SK-N-DZ (cell line): ENCODE data around the gene WDR73.
A peak's percentile ranks its signal among the peaks of the same experiment; 100 is the strongest.

Experiments
- DNase-seq: peaks from one replicate; pipeline ENCODE4 v3.0.0-alpha.2; 2015; ENCODE audit warnings: low spot score

Gene WDR73

DNA sequence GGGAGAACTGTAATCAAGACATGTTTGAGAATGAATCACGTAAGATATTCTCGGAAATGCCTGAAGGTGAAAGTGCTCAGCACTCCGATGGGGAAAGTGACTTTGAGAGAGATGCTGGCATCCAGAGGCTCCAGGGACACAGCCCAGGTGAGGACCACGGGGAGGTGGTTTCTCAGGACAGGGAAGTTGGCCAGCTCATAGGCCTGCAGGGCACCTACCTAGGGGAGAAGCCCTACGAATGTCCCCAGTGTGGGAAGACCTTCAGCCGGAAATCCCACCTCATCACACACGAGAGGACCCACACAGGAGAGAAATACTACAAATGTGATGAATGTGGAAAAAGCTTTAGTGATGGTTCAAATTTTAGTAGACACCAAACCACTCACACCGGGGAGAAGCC, 33.5 kb downstream of the WDR73 start:
- DNase-seq, result no peak

DNA sequence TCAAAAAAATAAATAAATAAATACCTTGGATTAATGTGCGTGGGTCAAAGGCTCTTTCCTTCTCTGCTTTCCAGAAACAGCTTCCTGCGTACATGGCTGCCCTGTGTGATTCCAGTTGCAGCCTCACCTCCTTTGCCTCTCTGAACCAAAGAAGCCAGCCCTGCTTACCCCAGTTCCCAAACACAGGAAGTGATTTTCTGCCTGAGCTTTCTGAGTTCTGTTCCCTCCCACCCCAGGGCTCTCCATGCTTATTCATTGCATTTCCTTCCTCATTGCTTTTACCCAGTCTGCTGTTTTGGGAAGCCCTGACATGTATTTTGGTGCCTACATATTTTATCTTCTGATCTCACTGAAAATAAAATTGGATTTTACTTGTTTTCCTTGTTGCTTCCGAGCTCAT, 37.8 kb downstream of the WDR73 start:
- DNase-seq, result no peak

DNA sequence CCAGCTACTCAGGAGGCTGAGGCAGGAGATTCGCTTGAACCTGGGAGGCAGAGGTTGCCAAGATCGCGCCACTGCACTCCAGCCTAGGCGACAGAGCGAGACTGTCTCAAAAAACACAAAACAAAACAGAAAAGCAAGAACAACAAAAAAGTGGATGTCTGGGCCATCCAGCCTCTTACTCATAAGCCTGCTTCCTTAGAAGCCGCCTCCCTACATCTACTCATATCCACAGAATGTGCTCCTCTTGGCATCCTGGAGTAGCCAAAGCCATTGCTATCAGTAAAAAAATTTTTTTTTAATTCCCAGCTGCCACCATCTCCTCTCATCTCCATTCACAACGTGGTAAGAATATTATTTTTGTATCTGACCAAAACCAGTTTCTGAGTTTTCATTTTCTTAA, 42.5 kb downstream of the WDR73 start:
- DNase-seq, result no peak

DNA sequence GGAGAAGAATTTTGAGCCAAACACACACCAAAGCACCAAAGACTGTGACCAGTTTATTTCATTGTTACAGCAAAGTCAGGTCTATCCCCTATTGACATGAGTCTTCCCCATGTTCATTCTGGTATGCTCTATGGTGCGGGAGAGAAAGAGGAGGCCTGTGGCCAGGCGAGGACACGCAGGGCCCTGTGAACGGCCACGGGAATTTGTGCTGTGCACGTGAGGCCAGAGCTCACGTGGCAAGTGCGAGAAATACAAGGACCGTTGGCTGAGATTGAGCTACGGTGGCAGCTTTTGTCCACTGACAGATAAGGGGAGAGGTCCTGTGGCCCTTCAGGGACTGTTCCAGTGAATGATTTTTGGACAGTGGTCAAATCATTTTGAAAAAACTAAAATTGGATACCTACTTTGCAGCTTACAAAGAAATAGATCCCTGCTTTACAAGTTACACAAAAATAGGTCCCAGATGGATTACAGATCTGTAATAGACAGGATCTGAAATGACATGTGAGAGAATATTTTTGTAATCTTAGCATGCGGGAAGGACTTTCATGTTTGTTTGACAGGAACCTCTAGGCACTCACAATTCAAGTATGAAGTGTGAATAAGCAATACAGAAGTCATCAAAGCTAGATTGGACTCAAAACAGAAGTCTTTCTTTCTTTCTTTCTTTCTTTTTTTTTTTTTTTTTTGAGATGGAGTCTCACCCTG, 44.1 kb downstream of the WDR73 start:
- no peak for DNase-seq

DNA sequence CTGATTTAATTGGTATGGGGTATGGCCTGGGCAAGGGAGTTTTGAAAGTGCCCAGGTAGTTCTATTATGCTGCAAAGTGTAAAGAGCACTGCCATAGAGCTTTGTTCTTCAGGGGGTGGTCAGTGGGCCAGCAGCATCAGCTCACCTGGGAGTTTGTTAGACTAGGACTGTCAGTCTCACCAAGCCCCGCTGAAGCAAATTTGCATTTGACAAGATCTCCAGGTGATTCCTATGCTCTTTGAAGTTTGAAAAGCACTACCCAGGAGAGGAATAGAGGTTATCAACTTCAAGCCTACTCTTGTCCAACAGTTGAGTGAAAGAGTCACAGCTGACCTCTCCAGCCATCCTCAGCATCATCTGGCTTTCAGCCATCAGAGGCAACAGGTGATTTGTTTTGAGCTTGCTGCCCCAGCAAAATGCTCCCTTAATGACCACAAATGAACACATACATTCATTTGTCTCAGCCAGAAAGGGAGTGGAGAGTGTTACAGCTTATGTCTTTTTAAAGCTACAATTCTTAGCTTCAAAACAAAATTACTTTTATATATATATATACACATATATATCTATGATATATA, 45.3 kb downstream of the WDR73 start:
- DNase-seq, result no peak

DNA sequence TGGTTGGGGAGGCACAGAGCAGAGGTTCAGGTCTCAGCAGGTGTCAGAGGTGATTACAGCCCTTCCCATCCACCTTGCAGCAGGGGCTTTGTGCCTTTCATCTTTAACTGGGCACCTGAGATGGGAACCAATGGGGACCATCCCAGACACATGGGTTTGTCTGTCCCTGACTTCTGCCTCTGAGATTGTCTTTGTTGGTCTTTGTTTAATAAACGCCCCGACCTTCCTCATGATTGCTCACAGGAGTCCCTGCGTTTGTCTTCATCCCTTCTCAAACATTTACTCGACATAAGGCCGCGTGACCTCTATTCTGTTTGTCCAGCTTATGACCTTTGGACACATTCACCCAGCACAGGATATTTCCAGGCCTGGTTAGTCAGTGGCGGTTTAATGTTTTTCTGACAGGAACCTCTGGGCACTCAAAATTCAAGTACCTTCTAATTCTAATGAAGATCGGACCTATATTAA, 47.4 kb downstream of the WDR73 start:
- no peak for DNase-seq

DNA sequence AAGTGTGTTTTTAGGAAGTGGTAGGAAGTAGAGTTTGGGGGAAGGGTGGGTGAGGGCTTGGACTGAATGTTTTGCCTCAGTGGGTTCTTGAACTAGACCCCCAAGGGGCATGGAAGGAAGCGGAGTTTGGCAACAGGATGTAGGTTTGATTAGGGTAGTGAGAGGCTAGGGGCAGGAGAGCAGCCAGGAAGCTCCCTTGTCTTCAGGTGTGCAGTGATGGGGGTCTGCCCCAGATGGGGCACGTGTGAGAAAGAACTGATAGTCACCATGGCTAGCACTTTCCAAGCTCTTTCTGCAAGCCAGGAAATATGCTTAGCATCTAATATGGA, 48.6 kb downstream of the WDR73 start:
- no peak for DNase-seq

DNA sequence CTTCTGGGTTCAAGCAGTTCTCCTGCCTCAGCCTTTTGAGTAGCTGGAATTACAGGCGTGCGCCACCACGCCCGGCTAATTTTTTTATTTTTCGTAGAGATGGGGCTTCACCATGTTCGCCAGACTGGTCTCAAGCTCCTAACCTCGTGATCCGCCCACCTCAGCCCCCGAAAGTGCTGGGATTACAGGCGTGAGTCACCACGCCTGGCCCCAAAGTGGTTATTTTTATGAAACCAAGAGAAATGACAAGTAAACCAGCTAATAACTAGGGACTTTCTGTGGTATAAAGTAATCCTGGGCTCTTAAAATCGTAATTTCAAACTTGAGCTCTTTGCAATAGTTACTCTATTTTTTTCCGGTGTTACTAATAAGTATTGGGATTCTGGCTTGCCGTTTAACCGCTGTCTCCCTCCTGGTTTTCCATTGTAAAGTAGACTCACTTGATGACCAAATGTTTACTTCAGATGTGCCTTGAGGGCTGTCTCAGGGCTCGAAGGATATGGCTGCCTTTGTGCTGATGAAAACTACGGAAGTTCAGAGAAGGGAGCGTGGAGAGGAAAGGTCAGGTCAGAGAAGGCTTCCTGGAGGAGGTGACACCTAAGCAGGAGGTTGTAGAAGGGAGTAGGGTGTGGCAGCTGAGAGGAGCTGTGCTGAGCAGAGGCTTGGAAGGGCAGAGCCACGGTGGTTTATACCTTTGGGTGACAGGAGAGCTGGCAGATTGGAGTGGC, 49.1 kb downstream of the WDR73 start:
- no peak for DNase-seq

DNA sequence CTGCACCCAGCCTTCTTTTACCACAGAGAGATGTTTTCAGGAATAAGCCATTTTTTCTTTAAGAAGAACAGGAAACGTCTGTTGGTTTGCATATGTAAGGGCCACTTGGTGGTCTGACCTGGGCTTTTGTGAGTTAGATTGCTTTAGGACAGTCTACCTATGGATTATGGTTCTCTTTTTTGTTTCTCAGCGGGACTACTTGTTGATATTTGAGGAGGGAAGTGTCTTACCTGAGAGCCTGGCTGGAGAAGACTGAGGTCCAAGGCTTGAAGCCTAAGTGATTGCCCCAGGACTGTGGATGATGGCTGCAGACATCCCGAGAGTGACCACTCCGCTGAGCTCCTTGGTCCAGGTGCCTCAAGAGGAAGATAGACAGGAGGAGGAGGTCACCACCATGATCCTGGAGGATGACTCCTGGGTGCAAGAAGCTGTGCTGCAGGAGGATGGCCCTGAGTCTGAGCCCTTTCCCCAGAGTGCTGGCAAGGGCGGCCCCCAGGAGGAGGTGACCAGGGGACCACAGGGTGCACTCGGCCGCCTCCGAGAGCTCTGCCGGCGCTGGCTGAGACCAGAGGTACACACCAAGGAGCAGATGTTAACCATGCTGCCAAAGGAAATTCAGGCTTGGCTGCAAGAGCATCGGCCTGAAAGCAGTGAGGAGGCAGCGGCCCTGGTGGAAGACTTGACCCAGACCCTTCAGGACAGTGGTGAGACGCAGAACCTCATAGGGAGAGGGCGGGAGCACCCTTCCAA, 50.3 kb downstream of the WDR73 start:
- DNase-seq, result no peak

DNA sequence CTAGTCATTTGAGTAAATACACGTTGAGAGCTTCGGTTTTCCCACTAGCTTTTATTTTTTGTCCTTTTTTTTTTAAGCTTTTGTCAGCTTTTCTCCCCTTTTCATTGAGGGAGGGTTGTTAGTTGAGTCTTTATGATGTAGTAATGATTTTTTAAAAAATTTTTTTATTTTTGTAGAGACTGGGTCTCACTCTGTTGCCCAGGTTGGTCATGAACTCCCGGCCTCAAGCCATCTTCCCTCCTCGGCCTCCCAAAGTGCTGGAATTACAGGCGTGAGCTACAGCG, 52.6 kb downstream of the WDR73 start:
- no peak for DNase-seq

DNA sequence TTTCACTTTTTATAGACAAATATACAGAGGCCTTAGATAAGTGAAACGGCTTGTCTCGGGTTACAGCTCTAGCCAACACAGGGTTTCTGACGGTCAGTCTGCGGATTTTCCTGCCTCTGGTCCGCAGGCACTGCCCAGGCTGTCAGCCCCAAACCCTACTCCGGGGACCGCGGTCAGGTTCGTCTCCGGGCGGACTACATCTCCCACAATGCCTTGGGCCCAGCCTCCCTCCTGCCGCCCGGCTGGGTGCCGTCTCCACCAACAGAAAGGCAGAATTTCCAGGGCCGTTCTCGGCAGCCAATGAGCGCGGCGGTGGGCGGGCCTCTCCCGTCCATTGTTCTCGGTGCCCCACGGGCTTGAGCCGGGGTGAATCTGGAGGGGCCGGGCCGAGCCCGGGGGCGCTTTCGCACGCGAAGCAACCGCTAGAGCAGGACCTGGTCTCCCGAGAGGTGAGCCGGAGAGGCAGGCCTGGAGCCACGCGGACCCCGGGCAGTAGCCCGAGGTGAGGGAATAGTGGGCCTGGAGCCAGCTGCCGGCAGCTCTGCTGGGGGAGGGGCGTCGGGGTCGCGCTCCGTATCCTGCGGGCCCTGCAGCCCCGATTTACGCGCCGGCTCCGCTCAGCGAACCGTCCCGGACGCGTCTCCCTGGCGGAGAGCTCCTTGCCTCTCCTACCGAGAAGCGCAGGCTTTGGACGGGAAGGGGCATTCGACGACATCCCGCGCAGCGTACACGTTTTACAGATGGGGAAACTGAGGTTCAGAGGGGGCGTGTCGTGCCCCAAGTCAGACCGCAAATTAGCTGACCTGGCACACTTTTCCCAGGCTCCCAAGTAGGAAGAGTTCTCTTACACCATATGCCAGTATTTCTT, 53.2 kb downstream of the WDR73 start, which contains the start of gene ZSCAN2:
TSS of gene ZSCAN2 (plus strand) at position 323 of the 868 bp plus-strand sequence. CDS start 2,919 bp downstream, outside the sequence.
- DNase-seq, result peak; percentile 96

DNA sequence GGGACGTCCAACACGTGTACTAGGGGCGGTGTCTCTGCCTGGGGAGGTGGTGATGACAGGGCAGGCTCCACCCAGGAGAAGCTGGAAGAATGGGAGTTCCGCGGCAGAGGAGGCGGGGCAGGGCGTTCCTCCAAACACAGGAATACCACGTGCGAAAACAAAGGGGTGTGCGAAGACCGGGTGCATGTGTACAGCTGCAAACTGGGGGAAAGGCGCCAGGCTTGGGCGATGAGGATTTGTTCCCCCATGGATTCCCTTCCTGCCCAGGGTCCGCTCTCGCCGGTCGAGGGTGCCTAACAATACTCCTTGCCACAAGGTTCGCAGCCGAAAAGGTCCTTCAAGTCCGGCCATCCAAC, 53.8 kb downstream of the WDR73 start:
- DNase-seq, result peak; percentile 77

DNA sequence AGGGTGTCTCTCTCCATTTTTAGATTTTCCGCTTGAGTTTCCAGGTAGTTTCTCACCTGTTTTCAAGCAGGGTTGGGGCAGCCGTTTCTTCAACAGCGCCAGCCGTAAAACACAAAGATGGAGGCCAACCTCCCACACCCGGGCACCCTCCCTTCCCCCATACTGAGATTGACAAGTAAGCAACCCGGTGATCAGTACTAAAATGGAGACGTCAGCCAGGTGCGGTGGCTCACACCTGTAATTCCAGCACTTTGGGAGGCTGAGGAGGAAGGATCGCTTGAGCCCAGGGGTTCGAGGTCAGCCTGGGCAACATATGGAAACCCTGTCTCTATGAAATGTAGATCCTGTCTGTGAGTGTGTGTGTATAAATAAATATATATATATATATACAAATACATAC, 54.2 kb downstream of the WDR73 start:
- DNase-seq, result no peak

DNA sequence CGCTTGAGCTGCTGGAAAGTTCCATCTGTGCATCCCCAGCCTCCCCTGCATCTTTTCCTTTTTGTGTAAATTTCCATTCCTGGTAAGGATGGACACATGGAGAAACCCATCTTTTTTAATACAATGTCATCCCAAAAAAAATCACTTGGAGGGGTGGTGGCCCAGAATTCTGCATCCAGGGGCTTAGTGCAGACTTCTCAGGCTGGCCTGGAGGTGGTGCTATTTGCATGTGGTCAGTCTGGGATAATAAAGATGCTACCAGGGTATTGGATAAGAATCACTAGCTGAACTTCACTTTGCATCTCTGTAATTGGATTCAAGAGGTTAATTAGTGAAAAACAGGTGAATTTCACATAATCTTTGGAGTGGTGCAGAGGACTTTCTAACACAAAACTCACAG, 55.1 kb downstream of the WDR73 start:
- DNase-seq, result peak; percentile 68

DNA sequence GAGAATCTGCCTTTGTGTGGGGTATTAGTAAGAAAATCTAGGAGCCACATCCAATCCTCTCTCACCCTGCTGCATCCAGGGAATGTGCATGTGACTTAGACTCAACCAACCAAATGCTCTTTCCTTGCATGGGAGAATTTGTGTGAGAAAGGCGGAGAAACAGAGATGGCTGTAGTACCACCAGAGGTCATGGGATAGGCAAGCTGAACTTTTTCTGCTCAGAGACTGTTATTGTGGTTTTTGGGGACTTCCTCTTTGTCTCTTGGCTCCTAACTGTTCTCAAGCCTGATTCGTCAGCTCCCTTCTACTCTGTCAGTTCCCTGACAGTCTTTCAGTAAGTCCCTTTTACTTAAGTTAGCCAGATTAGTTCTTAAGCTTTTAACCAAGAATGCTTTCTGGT, 55.8 kb downstream of the WDR73 start:
- no peak for DNase-seq

DNA sequence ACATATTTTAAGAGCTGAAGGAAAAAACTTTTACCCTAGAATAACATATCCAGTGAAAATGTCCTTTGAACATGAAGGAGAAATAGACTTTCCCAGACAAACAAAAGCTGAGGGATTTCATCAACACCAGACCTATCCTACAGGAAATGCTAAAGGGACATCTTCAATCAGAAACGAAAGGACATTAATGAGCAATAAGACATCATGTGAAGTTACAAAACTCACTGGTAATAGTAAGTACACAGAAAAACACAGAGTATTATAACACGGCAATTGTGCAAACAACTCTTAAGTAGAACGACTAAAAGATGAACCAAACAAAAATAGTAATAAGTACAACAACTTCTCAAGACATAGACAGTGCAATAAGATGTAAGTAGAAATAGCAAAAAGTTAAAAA, 56.8 kb downstream of the WDR73 start:
- DNase-seq, result no peak

DNA sequence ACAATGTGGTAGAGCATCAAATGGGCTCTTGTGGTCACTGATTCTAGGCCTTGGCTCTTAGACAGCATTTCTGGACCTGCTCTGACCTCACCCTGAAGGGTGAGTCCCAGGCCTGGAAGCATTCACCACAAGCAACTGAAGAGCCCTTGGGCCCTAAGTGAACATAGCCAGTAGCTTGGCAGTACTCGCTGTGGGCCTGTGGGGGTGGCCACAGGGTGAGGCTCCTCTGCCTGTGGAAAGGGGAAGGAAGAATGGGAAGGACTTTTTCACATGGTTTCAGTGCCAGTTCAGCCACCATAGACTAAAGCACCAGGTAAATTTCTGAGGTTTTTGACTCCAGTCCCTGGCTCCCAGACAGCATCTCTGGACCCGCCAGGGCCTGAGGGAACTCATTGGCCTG, 58.4 kb downstream of the WDR73 start:
- DNase-seq, result no peak

DNA sequence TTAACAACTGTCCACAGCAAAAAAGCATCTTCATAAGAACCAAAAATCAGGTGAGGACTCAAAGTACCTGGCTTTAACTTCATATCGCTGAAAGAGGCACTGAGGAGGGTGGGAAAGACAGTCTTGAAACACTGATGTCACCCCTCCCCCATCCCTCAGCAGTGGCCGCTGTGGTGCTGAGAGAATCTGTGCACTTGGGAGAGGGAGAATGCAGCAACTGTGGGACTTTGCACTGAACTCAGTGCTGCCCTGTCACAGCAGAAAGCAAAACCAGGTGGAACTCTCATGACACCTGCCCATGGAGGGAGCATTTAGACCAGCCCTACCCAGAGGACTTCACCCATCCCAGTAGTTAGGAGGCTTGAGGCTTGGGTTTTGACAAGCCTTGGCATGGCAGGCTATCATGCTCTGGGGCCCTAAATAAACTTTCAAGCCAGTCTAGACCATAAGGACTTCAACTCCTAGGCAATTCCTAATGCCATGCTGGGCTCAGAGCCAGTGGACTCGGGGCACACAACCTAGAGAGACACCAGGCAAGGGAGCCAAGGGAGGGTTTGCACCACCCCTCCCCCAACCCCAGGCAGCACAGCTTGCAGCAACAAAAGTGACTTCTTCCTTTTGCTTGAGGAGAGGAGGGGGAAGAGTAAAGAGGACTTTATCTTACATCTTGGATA, 59.3 kb downstream of the WDR73 start:
- DNase-seq, result no peak

DNA sequence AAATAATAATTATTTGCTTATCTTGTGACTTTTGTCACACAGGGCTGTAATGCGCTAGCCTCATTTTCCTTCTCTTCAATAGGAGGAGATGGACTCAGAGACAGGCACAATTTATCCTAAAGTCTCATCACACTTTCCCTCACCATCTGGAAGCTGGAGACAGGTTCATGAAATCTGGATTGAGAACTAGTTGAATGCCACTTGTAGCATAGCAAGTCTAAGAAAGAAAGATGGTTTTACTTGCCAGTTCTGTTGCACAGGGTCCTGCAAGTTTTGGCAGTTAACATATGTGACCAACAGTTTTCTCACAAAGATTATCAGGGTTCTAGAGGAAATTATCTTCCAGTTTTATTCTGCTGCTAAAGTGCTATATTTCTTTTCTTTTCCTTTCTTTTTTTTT, 62.3 kb downstream of the WDR73 start:
- DNase-seq, result no peak

DNA sequence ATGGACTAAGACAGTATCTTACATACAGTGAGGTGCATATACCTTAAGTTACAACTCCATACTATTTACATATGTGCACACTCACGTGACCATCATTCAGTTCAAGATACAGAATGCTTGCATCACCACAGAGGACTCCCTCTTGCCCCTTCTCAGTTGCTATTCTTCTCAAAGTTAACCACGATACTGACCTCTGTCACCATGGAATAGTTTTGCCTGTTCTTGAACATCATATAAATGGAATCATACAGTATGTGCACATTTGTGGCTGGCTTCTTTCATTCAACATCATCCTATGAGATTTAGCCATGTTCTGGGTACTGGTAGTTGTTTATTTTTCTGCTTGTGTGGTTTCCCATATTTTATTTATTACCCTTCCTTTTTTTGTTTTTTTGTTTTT, 63.7 kb downstream of the WDR73 start:
- DNase-seq, result no peak
